IPS DF 4.7 (cell line): ENCODE results near the gene IFNW1.
A peak's percentile ranks its signal among the peaks of the same experiment; 100 is the strongest.
"Not testable (repeated sequence)": the region's sequence is repeated elsewhere in the genome, so short reads cannot be mapped to it uniquely, and the experiment has no call there.

Source experiments
- DNase-seq: peaks from one replicate; pipeline ENCODE4 v3.0.0-alpha.2; 2013; ENCODE audit warnings: low spot score; ENCODE audit errors: extremely low read depth

IFNW1 gene

DNA sequence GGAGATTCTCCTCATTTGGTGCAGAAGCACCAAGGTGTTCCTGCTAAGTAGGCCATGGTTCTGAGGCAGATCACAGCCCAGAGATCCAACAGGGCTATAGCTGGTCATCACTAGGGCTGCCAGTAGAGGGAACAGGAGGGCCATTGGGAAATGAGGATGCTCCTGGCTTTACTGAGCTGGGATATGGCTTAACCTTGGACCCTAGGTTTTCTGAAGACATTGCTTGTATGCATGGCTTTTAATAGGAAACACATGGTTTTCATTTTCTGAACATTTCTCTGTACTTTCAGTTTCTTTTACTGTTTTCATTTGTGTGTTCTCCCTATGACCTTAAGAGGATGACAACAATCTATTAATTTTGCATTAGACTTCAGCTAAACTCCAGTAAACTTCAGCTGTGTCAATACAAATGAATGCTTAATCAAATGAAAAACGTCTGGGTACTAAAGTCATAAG, at the start of gene IFNW1:
TSS of gene IFNW1 (minus strand) at position 406 of the 456 bp plus-strand sequence. CDS start at position 144, 262 bp downstream.
- DNase-seq, result no peak

- DNase-seq, result not testable (repeated sequence)
These were observed 45.9 kb upstream of the IFNW1 start, which contains the start of gene IFNA4 for GRCh38 chr9:21187487-21187886. IFNA4 (minus strand) TSS chr9:21187587; CDS start chr9:21187531, 56 bp downstream.

DNA sequence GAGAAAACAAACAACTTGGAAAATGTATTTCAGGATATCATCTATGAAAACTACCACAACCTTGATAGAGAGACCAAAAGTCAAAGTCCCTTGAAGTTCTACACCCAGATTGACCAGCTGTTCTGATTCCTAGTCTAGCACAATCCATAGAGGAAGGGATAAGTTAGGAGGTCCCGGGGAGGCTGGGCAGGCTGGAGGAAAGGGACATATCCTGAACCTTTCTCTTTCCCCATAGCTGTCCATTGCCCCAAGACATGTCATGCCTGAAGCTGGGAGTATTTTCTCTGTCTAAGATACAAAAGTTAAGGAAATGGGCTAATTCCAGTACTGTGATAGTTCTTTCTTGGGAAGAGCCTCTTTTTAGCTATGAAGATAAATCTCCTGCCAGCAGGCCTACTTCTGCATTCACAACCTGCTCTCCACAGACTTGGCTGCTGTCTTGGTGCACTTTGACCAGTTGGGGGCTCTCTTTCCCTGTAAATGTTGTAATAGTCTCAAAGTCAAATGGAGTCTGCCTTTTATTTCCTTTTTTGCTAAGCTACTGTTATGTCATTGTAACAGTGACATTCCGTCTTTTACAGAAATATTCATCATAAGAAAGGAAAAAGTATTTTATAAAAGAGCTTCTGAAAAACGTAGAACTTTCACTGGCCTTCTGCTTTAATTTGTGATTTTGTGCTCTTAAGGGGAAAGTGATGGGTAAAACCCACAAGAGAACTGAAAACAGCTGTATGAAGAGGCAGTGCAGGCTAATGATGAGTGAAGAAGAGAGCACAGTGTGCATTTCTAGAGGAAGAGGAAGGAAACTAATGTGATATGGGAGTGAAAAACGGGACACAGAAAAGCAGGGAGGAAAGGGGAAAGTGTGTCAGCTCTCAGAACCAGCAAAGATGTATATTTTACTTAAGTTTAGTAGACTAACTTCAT, 41.4 kb upstream of the IFNW1 start:
- DNase-seq, result peak; percentile 1

GRCh38 chr9:21174671-21175070, 33.0 kb upstream of the IFNW1 start:
- no peak for DNase-seq

DNA sequence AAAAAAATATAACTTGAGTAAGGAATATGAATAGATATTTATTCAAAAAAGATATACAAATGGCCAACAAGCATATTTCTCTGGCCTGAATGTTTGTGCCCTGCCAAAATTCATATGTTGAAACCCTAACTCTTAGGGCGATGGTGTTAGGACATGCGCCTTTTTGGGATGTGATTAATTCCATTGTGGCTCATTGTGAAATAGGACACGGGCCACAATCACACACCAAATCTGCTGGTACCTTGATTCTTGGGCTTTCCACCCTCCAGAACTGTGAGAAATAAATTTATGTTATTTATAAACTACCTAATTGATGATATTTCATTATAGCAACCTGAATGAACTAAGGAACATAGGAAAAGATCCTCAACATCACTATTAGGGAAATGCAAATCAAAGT, 30.5 kb upstream of the IFNW1 start:
- no peak for DNase-seq

GRCh38 chr9:21171351-21171750, 29.7 kb upstream of the IFNW1 start:
- no peak for DNase-seq

DNA sequence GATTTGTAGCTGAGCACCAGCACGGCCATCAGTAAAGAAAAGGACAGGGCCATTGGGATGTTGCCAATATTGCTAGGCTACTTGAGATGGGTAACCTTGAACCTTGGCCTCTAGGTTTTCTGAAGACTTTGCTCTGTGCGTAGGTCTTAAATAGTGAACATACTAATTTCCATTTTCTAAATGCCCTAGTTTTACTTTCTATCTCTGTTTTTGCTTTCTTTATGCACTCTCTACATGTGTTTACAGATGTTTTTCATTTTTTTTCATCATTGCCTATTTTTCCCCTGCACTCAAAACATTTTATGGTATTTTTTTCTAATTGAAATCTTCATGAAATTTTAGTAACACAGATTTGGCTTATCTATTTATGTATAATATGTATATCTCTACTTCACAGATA, 24.9 kb upstream of the IFNW1 start, which contains the start of gene IFNA21:
TSS of gene IFNA21 (minus strand) at position 101 of the 400 bp plus-strand sequence. CDS start at position 53, 48 bp downstream.
- DNase-seq, result not testable (repeated sequence)

GRCh38 chr9:21165516-21165915, 23.9 kb upstream of the IFNW1 start:
- DNase-seq, result no peak

- DNase-seq, result no peak
These were observed 18.5 kb upstream of the IFNW1 start for GRCh38 chr9:21160178-21160577.

- no peak for DNase-seq
These were observed 13.9 kb upstream of the IFNW1 start for GRCh38 chr9:21155501-21155900.

DNA sequence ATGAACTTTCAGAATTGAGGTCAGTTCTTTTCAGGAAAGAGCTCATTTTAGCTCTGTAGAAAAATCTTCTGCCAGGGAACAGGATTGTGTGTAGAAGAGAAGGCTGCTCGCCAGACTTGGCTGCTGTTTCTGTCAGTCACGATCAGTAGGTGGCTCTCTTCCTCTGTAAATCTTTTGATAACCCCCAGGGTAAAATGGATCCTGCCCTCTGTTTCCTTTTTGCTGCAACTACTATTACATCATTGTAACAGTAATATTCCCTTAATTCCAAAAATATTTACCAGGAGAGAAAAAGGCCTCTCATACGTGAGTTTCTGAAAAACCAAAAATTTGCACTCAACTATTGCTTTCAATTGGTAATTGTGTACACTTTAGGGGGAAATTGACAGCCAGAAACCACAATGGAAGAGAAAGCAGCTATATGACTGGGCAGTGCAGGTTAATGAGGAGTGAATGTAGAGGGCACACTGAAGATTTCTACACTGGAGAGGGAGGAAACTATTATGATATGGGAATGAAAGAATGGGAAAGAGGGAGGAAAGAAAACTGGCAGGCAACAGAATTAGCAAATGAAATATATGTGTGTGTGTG, 12.5 kb upstream of the IFNW1 start:
- no peak for DNase-seq

GRCh38 chr9:21153336-21154017, 11.8 kb upstream of the IFNW1 start:
- DNase-seq, result no peak

DNA sequence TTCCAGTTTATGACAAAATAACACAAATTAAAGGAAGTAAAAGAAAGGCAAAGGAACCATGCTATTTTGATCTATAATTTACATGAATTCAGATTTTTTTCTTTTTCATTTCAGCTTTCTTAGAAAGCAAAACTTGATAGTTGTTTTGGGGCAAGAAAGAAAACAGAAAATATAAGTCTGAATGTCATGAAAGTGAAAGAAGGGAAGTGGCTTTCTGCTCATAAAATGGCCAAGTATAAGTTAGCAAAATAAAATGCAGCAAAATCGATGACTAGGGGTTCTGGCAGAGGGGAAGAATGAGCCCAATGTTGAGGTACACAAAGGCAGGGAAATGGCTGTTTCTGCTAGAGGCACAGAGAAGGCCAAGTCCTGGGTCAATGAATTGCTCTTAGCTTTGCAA, 3.0 kb upstream of the IFNW1 start:
- no peak for DNase-seq

DNA sequence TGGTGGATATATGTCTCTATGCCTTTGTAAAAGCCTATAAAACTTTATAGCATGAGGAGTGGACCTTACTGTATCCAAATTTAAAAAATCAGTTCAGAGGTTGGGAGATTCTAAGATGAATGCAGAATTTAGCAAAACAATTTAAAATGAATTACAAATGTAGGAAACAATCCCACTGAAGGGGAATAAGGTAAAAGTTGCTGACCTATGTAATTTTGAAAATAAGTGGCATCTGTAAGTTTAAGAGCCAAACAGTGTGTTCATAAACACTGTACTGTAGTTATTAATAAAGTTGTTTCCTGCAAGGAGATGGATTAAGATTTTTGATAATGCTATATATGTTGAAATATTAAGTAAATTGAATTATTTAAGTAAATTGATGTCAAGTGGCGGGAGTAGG, 4.6 kb downstream of the IFNW1 start:
- no peak for DNase-seq

DNA sequence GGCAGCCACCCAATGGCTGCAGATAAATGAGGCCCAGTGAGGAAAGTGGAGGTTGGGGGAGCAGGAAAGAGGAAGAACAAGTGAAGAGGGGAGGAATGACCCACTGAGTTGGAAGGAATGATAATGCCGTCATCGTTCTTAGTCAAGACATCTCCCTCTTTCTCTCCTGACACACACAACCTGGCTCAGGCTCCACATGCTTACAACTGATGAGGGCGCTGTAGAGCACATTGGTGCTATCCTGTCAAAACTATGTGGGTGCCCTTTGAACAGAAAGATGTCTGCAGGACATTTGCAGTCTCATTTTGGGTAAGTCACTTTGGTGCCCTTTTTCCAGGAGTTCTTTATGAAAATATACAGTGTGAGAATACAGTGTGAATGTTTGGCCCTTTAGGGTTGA, 5.9 kb downstream of the IFNW1 start:
- no peak for DNase-seq

DNA sequence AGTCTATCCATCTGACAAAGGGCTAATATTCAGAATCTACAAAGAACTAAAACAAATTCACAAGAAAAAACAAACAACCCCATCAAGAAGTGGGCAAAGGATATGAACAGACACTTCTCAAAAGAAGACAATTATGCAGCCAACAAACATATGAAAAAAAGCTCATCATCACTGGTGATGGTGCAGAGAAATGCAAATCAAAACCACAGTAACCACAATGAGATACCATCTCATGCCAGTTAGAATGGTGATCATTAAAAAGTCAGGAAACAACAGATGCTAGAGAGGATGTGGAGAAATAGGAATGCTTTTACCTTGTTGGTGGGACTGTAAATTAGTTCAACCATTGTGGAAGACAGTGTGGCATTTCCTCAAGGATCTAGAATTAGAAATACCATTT, 13.4 kb downstream of the IFNW1 start:
- not testable (repeated sequence) for DNase-seq

GRCh38 chr9:21121595-21122251, 19.9 kb downstream of the IFNW1 start:
- no peak for DNase-seq

DNA sequence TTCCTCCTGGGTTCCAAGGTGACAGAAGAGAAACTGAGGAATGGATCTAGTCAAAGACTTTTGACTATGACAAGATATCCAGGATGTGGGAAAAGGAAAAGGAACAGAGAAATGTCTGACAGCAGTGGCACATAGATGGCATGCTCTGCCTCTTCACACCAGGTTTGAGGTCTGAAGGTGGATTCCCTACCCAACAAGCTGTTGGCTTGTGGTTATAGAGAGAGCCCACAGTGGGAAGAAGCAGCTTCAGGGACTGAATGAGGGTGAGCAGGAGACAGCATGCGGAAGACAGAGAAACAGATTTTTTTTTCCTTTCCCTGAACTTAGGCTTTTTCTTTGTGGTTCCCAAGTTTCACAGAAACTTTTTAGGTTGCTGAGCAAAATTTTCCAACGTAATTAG, 20.6 kb downstream of the IFNW1 start:
- no peak for DNase-seq

GRCh38 chr9:21119093-21119770, 22.4 kb downstream of the IFNW1 start:
- no peak for DNase-seq

GRCh38 chr9:21114311-21114710, 27.3 kb downstream of the IFNW1 start:
- DNase-seq, result no peak
